Measurements from ENCODE around the gene F12.

GRCh38 chr5:177359860-177360259, 49.5 kb downstream of the F12 start:
- TF ChIP-seq, protein P1, sequence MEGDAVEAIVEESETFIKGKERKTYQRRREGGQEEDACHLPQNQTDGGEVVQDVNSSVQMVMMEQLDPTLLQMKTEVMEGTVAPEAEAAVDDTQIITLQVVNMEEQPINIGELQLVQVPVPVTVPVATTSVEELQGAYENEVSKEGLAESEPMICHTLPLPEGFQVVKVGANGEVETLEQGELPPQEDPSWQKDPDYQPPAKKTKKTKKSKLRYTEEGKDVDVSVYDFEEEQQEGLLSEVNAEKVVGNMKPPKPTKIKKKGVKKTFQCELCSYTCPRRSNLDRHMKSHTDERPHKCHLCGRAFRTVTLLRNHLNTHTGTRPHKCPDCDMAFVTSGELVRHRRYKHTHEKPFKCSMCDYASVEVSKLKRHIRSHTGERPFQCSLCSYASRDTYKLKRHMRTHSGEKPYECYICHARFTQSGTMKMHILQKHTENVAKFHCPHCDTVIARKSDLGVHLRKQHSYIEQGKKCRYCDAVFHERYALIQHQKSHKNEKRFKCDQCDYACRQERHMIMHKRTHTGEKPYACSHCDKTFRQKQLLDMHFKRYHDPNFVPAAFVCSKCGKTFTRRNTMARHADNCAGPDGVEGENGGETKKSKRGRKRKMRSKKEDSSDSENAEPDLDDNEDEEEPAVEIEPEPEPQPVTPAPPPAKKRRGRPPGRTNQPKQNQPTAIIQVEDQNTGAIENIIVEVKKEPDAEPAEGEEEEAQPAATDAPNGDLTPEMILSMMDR (conservative IDR thresholded peaks at IDR 0.05; ENCODE audit: low read depth, low read length), result no peak
- no peak for TF ChIP-seq EZH2 (IDR thresholded peaks at IDR 0.05; ENCODE audit: borderline replicate concordance, low read depth, low read length, poor library complexity, severe bottlenecking)

Data from A673 (cell line).